ENCODE results near the gene ABCA7. TPM values are rescaled to one million over a fixed set of nuclear protein-coding genes. Genes with fewer than 3 reads are reported as not detected.

The ABCA7 gene
- total RNA-seq, 1 donor from 2014 or later: 11.8 TPM

DNA sequence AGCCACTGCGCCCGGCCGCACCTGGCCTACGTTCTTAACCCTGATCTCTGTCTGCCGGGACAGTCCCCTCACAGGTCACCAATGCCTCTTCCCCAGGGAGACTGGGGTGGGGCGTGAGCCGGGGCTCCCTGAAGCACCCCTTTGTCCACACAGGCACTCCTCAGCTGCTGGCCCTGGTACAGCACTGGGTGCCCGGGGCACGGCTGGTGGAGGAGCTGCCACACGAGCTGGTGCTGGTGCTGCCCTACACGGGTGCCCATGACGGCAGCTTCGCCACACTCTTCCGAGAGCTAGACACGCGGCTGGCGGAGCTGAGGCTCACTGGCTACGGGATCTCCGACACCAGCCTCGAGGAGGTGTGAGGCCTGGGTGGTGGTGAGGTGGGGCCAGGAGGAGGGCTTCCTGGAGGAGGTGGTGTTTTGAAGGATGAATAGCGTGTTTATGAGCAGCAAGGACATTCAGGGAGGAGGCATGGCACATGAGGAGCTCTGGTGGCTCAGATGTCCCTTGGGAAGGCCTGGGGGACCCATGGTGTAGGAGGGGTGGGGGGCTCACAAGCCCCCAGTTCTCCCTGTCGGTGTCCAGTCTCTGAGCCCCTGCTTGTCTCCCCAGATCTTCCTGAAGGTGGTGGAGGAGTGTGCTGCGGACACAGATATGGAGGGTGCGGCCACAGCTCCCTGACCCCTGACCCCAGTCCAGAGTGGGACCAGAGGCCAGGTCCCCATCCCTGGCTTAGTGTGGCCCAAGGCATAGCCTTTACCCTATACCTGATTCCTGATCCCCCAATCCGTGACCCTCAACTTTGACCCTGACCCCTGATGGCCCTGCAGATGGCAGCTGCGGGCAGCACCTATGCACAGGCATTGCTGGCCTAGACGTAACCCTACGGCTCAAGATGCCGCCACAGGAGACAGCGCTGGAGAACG lies 13.5 kb downstream of the ABCA7 start:
- no peak for DNase-seq (ENCODE audit: extremely low read depth, low read depth, low spot score)

DNA sequence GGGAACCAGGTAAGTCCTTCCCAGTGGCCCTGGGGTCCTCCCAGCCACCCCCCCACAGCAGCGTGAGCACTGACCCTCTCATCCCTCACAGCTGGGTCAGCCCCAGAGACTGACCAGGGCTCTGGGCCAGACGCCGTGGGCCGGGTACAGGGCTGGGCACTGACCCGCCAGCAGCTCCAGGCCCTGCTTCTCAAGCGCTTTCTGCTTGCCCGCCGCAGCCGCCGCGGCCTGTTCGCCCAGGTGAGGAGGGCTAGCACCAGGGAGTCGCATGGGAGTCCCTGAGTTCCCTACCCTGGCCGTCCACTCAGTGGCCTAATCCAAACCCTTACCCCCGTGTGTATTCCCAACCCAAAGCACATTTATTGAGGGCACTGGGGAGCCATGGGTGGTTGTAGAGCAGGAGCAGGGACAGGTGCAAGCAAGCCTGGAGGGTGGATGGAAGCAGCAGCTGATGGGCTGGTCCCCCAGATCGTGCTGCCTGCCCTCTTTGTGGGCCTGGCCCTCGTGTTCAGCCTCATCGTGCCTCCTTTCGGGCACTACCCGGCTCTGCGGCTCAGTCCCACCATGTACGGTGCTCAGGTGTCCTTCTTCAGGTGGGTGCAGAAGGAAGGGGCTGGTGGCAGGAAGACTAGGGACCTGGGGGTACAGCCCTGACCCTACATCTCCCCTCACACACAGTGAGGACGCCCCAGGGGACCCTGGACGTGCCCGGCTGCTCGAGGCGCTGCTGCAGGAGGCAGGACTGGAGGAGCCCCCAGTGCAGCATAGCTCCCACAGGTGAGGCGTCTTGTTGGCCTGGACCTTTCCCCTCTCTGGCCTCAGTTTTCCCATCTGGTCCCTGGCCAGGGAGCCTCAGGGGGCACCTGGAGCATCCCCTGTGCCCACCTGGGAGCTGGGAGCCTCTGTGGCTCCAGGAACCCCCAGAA lies 14.5 kb downstream of the ABCA7 start:
- DNase-seq (ENCODE audit: extremely low read depth, low read depth, low spot score): no peak

DNA sequence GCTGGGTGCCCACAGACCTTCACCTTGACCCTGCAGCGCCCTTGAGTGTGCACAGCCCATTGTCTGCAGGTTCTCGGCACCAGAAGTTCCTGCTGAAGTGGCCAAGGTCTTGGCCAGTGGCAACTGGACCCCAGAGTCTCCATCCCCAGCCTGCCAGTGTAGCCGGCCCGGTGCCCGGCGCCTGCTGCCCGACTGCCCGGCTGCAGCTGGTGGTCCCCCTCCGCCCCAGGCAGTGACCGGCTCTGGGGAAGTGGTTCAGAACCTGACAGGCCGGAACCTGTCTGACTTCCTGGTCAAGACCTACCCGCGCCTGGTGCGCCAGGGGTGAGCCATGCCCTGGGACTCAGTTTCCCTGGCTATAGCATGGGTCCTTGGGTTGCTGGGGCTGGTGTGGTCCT lies 15.1 kb downstream of the ABCA7 start:
- no peak for DNase-seq (ENCODE audit: extremely low read depth, low read depth, low spot score)

DNA sequence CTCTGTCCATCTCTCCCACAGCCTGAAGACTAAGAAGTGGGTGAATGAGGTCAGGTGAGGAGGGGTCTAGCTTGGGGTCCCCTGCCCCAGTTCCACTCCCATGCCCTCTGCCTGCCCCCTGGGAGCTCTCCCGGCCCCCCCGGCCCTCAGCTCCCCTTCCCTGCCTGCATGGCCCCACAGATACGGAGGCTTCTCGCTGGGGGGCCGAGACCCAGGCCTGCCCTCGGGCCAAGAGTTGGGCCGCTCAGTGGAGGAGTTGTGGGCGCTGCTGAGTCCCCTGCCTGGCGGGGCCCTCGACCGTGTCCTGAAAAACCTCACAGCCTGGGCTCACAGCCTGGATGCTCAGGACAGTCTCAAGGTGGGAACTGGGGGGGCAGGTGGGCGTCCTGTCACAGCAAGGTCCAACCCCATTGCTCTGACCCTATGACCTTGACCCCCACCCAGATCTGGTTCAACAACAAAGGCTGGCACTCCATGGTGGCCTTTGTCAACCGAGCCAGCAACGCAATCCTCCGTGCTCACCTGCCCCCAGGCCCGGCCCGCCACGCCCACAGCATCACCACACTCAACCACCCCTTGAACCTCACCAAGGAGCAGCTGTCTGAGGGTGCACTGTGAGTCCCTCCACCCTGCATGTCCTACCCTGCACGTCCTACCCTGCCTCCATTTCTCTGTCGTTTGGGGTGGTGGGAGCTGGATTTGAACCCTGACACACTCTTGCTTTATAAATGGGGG lies 16.1 kb downstream of the ABCA7 start:
- DNase-seq (ENCODE audit: extremely low read depth, low read depth, low spot score): no peak

DNA sequence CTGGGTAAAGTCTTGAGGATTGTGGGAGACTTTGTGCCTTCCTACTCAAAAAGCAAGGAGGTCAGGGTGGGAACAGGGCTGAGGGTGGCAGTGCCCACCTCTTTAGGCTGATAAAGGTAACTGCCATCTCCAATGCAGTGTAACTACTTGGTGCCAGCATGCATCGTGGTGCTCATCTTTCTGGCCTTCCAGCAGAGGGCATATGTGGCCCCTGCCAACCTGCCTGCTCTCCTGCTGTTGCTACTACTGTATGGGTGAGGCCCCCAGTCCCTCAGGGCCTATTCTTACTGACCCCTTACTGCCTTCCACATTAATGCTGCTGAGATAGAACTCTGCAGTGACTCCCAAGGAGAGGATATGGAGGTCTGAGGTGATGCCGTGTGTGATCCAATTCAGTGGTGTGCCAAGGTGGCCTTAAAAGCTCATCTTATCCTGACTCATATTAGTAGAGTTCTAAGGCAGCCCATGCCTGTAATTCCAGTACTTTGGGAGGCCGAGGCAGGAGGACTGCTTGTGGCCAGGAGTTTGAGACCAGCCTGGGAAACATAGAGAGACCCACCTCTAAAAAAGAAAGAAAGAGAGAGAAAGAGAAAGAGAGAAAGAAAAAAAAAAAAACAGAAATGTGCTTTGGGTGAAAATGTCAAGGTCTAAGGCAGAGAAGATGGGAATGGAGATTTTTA lies 17.4 kb downstream of the ABCA7 start:
- DNase-seq (ENCODE audit: extremely low read depth, low read depth, low spot score): no peak

DNA sequence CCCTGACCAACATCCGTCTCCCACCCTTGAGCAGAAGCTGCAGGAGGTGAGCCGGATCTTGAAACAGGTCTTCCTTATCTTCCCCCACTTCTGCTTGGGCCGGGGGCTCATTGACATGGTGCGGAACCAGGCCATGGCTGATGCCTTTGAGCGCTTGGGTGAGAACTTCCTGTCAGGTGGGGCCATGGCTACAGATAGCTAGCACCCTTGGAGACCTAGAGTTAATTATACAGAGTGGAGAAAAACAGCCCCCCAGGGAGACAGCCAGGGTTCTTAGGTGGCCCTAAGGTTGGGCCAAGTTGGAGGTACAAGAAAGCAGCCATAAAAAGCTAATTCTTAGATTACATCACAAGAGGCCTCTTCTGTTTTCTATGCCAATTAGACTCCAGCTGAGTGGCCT lies 18.2 kb downstream of the ABCA7 start:
- DNase-seq (ENCODE audit: extremely low read depth, low read depth, low spot score): no peak

DNA sequence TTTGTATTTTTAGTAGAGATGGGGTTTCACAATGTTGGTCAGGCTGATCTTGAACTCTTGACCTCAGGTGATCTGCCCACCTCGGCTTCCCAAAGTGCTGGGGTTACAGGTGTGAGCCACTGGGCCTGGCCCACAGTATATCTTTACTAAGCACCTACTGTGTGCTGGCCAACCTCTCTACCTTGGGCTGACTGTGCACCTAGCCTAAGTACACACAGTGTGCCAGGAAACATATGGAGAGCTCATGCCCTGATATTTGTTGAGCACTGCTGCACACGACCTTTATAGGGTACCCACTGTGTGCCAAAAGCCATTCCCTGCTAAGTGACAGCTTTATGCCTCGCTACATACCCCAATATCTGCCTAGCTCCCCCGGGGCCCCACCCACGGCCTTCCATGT lies 20.8 kb downstream of the ABCA7 start:
- no peak for DNase-seq (ENCODE audit: extremely low read depth, low read depth, low spot score)

DNA sequence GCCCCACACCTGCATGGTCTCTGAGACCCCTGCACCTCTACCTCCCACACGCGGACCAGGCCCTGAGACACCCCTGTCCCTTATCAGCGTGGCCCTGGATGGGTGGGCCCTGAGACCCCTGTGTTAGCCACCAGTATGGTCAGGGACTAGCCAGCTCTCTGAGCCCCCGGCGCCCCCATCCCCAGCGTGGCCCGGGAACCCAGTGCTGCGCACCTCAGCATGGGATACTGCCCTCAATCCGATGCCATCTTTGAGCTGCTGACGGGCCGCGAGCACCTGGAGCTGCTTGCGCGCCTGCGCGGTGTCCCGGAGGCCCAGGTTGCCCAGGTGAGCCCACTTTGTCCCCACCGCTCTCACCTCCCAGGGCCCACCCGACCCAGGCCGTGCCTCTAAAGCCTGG lies 22.1 kb downstream of the ABCA7 start:
- no peak for DNase-seq (ENCODE audit: extremely low read depth, low read depth, low spot score)

DNA sequence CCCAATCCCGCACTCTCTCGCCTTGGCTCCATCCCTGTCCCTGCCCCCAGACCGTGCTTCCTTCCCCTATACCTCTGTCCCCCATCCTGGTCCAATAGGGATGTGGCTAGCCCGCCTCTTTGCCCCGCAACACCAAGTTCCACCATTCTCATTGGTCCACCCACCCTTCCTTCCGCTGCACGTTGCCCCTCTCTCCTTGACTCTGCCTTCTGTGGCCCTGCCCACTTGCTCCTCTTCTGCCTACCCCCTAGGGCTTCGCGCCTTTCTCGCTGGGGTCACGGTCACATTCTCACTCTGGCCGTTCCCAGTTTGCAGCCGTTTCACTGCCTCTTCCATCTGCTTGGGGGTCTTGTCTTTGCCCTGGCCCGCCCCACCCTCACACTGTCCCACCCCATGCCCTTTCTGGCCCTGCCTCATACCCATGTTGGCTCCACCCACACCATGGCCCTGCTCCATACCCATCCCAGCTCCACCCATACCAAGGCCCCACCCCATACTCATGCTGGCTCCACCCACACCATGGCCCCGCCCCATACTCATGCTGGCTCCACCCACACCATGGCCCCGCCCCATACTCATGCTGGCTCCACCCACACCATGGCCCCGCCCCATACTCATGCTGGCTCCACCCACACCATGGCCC lies 22.6 kb downstream of the ABCA7 start:
- DNase-seq (ENCODE audit: extremely low read depth, low read depth, low spot score): no peak

DNA sequence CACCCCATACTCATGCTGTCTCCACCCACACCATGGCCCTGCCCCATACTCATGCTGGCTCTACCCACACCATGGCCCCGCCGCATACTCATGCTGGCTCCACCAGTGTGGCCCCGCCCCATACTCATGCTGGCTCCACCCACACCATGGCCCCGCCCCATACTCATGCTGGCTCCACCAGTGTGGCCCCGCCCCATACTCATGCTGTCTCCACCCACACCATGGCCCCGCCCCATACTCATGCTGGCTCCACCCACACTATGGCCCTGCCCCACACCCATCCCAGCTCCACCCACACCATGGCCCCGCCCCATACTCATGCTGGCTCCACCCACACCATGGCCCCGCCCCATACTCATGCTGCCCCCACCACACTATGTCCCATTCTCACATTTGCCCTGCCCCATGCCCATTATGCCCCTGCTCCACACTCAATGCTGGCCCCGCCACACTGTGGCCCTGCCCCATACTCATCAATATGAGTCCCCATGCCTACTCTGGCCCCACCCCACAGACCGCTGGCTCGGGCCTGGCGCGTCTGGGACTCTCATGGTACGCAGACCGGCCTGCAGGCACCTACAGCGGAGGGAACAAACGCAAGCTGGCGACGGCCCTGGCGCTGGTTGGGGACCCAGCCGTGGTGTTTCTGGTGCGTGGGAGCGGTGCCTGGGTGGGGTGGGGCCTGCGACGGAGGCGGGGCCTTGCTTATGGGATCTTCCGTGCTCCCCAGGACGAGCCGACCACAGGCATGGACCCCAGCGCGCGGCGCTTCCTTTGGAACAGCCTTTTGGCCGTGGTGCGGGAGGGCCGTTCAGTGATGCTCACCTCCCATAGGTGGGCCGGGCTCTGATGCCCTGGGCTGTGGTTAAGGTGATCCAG lies 23.4 kb downstream of the ABCA7 start:
- DNase-seq (ENCODE audit: extremely low read depth, low read depth, low spot score): no peak

DNA sequence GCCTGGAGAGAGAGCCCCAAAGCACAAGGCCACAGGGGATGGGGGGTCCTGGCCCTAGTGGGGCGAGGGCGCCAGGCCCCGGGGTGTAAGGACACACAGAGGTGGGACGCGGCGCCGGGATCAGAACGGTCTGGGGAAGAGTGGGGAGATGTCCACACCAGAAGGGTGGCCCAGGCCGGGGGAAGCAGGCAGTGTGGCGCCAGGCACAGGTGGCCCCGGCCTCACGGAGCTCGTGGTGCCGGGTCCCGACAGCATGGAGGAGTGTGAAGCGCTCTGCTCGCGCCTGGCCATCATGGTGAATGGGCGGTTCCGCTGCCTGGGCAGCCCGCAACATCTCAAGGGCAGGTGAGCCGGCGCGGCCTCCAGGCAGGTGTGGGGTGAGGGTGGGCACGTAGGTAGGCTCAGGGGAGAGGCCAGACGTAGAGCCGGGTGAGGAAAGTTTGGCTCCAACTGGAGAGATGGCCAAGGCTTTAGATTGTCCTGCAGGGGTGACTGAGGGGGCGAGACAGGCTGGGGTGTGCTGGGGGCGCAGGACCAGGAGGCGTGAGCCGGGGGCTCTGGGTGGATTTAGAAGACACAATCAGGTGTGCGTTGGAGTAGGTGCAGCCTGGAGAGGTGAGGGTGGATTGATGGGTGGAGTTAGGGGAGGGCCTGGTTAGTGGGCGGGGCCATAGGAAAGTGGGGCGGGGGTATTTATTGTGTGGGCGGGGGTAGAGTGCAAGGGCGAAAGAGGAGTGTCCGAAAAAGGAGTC lies 24.2 kb downstream of the ABCA7 start:
- DNase-seq (ENCODE audit: extremely low read depth, low read depth, low spot score): no peak

DNA sequence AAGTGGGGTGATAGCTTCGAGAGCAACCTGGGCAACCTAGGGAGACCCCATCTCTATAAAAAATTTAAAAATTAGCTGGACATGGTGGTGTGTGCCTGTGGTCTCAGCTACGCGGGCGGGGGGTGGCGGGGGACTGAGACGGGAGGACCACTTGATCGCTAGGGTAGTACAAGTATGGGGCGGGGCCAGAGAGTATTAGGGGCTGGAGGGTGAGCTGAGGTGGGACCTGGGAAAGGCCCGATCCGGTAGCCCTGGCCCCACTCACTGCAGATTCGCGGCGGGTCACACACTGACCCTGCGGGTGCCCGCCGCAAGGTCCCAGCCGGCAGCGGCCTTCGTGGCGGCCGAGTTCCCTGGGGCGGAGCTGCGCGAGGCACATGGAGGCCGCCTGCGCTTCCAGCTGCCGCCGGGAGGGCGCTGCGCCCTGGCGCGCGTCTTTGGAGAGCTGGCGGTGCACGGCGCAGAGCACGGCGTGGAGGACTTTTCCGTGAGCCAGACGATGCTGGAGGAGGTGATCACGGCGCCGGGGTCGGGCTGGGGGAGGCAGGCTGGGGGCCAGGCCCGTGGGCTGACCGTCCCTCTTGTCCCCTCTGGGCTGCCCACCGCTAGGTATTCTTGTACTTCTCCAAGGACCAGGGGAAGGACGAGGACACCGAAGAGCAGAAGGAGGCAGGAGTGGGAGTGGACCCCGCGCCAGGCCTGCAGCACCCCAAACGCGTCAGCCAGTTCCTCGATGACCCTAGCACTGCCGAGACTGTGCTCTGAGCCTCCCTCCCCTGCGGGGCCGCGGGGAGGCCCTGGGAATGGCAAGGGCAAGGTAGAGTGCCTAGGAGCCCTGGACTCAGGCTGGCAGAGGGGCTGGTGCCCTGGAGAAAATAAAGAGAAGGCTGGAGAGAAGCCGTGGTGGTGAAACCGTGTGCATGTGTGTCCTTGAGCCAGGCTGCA lies 25.0 kb downstream of the ABCA7 start:
- DNase-seq (ENCODE audit: extremely low read depth, low read depth, low spot score): no peak

DNA sequence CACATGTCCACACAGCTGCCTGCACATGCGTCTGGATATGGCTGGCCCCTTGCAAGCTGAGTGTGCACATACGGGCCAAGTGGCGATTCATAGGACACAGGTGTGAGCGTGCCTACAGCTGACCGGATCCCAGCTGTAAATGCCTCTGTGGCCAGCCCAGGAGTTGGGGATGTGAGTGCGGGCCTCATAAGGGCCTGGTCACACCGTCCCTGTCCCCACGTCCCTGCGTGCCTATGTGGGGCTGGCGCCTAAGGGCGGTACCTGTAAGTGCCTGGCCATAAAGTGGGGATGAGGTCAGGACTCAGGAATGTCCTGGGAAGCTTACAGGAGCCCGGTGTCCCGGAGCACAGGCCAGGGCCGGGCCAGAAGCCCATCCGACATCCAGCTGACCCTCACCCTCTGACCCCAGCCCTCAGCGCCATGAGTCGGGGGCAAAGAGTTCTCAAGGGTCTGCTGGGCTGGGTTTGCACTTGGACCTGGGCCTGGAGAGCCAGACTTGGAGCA lies 25.8 kb downstream of the ABCA7 start:
- no peak for DNase-seq (ENCODE audit: extremely low read depth, low read depth, low spot score)

DNA sequence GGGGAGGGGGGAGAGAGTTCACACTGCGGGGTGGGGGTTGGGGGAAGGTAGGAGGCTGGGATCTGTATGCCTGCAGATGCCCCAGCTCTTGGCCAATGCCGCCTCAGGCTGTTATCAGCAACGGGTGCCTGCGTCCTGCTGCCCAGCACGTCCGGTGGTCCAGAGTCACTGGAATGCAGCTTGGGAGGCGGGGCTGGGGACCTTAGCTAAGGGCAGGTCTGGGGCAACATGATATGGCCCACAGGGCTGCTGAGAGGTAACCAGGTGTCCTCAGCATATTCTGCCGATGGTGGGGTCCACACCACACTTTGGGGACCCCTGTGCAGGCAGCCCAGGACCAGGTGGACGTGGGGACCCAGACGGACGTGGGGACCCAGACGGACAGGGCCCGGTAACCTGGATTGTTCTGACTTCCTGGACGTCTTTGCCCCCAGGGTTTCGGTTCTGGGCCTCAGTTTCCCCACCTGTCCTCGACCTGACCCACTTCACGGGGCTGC lies 26.4 kb downstream of the ABCA7 start:
- DNase-seq (ENCODE audit: extremely low read depth, low read depth, low spot score): no peak

DNA sequence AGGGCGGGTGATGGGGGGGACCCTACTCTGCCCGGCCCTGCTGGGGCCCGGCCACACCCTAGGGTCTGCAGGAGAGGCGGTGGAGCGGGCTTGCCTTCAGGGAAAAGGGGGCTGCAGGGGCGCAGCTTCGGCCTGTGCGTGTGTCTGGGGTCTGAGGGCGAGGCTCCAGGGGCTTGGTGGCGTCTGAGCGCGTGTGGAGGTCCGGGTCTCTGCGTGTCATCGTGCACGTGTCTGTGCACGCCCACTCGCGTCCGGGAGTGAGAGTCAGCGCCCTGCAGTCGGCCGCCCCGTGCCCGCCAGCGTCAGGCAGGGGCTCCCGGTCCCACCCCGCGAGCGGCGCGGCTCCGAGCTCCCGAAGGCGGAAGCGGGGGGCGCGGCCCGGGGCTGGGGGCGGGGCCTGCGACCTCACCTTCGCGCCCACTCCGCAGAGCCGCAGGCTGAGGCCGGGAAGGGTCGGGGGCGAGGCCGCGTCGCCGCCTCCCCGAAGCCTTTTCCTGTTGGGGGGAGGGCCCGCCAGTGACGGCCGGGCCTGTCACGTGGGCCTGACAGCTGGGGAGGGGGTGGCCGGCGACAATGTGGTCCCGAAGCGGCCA lies 26.9 kb downstream of the ABCA7 start, which contains the start of gene ARHGAP45:
ARHGAP45 (plus strand) TSS at position 420 of the 593 bp plus-strand sequence. CDS start 239 bp downstream, outside the sequence.
- DNase-seq (ENCODE audit: extremely low read depth, low read depth, low spot score): no peak

DNA sequence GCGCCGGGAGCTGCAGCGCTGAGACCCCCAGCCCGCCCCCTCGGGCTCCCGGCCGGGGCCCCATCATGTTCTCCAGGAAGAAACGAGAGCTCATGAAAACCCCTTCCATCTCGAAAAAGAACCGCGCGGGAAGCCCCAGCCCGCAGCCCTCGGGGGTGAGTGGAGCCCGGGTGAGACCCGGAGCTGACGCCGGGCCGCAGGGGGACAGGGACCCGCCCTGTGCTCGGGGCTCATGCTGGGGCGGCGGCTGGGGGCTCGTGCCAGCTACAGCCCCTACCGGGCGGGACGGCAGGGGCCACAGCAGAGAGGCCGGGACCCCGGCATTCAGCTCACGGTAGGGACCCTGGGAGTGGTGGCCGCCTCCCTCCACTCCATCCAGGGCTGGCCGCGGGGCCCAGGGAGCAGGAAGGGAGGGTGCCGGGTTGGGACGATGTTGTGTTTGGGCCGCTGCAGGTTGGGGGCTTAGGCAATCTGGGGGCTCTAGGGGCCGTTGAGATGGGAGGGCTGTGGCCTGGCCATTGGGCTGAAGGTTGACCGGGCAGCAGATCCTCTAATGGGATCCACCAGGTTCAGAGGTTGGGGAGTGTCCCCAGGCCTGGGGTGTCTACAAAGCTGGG lies 27.5 kb downstream of the ABCA7 start:
- DNase-seq (ENCODE audit: extremely low read depth, low read depth, low spot score): no peak

All from glomerular endothelial cell (primary cell).